ENCODE results near the gene GSE1. TPM values are rescaled to one million over a fixed set of nuclear protein-coding genes. Genes with fewer than 3 reads are reported as not detected.
"Not testable (repeated sequence)": the region's sequence is repeated elsewhere in the genome, so short reads cannot be mapped to it uniquely, and the experiment has no call there.

Gene GSE1
- total and polyA plus RNA-seq, 5 experiments from 2014 or later, result 1.5 to 56.2 (median 2.9) TPM

DNA sequence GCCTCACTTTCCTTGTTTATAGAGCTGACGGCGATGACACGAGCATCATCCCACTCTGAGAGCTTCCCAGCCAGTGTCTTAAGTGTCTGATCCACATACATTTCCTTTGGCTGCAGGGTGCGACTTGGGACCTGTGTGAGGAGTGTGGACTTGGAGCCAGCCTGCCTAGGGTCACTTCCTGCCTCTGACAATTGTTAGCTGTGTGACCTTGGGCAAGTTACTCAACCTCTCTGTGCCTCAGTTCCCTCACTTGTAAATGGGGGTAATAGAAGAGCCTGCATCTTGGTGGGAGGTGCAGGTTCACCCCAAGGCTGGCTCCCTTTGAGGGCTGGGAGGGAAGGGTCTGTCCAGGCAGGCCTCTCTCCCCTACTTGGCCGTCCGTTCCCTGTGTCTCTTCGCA, 27.4 kb upstream of the GSE1 start:
- Mint-ChIP-seq H3K27me3 (no peaks in the 10 kb centered on the region), H3K4me1 (peaks cover 17 to 39% (median 37%) of the 10 kb centered on the region in 4 donors), H3K4me3 (no peak overlapping the region), H3K9me3 (no peaks in the 10 kb centered on the region), H3K36me3 (peaks cover 0 to 4% (median 0%) of the 10 kb centered on the region in 3 donors), H3K27ac (peak overlapping the region in 3 of 10 donors; percentile 29 to 78 (median 45))
- DNase-seq, result no peak
- POLR2A ChIA-PET, result no interaction called here
- ATAC-seq, result no peak

DNA sequence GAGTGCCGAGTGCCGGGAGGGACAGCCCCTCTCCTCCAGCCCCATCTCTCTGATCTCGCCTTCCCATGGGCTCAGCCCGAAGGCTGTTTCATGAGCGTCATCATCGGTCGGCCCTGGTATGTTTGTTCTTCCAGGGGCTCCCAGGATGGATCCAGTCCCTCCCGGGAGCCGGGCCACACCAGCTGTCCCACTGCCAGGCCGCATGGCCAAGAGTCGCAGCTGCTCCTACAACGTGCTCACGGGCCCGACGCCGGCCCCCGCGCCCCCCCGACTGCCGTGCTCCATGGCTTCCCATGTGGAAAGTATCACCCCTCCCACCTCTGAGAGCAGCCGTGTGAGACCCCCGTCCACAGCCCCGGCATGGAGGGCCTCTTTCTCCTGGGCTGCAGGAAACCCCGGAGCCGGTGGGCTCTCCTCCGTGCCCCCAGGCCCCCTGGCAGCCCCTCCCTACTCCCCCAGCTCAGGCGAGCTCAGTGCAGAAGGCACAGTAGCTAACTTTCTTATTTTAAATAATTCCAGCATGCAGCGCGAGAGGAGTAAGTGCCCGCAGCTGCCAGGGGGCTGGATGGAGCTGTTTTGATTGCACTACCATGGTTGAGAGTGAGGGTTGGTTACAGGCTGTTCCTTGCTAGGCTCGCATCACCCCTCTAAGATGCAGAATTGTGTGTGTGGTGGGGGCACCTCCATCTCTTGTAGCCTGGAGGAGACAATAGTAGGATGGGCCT, 26.6 kb upstream of the GSE1 start:
- DNase-seq (no peak), ATAC-seq (no peak)
- no peaks in the 10 kb centered on the region for H3K27me3 Mint-ChIP-seq
- no peak overlapping the region for H3K4me3 Mint-ChIP-seq
- peaks cover 0 to 4% (median 0%) of the 10 kb centered on the region in 3 donors for H3K36me3 Mint-ChIP-seq
- POLR2A ChIA-PET, result no interaction called here
- no peaks in the 10 kb centered on the region for H3K9me3 Mint-ChIP-seq
- H3K4me1 Mint-ChIP-seq, result peaks cover 14 to 35% (median 31%) of the 10 kb centered on the region in 4 donors
- peak overlapping the region in 1 of 10 donors; percentile 22 for H3K27ac Mint-ChIP-seq

DNA sequence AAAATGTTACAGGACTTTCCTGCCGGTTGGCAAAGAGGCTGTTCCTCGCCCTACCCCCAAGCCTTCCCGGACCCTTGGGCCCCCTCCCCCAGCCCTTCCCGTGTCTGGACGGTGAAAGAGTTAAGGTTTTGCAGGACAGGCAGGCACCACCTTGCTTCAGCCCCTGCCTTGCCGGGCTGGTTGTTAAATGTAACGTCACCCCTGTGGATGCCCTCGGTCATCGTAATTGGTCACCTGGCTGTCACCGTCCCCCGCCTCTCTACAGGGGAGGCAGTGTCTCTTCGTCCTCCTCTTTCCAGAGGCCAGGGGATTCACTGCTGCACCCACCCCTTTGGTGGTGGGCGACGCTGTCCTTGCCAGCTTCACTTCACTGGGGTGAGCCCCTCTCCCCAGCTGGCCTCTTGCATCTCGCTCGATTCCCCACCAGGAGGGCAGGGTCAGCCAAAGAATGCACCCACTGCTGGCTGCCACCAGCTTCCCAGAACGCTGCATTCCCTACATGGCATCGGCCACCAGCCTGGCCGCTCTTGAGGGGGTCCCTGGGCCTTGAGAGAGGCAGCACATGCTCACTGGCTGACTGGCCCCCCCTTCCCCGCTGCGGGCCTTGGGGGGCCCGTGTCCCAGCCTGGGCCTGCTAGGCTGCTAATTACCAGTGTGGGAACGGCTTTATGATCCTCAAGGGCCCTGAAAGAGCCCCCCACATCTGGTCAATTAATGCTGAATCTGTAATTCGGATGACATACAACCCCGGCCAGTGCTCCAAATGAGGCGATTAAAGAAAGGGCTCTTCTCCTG, 25.2 kb upstream of the GSE1 start:
- DNase-seq, result no peak
- POLR2A ChIA-PET, result no interaction called here
- peak overlapping the region in 1 of 10 donors; percentile 67 for H3K27ac Mint-ChIP-seq
- no peaks in the 10 kb centered on the region for H3K9me3 Mint-ChIP-seq
- no peak for ATAC-seq
- H3K36me3 Mint-ChIP-seq, result peaks cover 0 to 4% (median 0%) of the 10 kb centered on the region in 3 donors
- no peak overlapping the region for H3K4me3 Mint-ChIP-seq
- no peaks in the 10 kb centered on the region for H3K27me3 Mint-ChIP-seq
- H3K4me1 Mint-ChIP-seq, result peaks cover 11 to 32% (median 26%) of the 10 kb centered on the region in 4 donors

DNA sequence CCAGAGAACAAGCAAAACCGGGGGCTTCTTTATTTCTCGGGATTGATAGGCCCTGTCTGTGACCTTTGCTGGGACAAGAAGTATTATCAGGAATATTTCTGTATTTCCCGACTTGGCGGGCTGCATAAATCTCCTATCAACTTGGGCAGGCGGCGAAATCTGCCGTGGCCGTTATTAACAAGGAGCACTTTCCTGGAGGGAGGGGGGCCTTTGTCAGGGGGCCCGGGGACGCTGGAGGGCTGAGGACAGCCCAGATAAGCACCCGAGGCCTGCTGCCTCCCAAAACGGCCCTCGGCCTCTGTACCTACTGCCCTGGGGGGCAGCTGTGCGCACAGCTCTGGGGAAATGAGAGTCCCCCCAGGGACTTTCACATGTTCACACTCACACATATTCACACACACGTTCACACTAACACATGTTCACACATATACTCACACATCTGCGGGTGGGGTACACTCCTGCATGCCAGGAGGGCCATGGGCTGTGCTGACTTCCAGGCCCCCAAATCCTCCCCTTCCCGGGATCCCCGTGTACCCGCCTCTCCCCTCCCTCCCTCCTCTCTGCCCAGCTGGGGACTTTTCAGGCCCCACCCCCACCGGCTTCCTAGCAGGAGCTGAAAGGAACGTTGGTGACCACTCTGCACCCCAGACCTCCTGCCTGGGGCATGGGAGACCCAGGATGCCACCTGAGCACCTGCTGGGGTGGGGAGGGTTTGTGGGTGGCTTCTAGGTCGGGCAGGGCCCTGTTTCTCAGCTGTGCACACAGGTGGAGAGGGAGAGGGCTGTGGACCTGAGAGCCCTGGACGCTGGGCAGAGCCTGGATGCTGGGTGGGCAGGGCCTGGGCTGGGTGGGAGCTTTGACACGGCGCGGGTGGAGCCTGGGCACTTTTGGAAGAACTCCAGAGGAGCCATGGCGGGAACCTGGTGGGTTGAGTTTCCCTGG, 24.3 kb upstream of the GSE1 start:
- Mint-ChIP-seq H3K27ac (peak overlapping the region in 1 of 10 donors; percentile 67), H3K9me3 (no peaks in the 10 kb centered on the region), H3K27me3 (no peaks in the 10 kb centered on the region), H3K4me3 (no peak overlapping the region), H3K36me3 (peaks cover 0 to 4% (median 0%) of the 10 kb centered on the region in 3 donors), H3K4me1 (peaks cover 7 to 24% (median 18%) of the 10 kb centered on the region in 4 donors)
- ATAC-seq, result no peak
- POLR2A ChIA-PET, result no interaction called here
- DNase-seq, result no peak

DNA sequence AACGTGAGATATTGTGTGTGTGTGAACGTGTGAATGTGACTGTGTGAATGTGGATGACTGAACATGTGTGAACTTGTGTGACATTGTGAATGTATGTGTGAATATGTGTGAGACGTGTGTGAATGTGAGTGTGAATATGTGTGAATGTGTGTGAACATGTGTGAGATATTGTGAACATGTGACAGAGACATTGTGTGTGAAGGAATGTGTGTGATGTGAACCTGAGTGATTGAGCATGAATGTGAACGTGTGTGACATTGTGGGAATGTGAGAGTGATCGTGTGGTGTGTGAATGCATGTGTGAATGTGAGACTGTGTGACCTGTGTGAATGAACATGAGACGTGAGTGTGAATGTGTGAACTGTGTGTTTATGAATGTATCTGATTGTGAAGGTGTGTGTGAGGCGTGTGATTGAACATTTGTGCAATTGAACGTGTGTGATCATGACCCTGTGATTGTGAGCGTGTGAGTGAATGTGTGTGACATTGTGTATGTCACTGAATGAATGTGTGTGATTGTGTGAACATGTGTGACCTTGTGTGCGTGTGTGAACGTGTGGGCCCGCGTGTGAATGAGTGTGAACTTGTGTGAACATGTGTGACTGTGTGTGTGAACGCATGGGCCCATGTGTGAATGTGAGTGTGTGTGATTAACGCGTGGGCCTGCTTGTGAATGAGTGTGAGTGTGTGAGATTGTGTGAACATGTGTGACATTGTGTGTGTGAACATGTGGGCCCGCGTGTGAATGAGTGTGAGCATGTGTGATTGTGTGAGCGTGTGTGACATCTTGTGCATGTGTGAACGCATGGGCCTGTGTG, 23.2 kb upstream of the GSE1 start:
- ATAC-seq (no peak), DNase-seq (no peak)
- peaks cover 0 to 4% (median 0%) of the 10 kb centered on the region in 3 donors for H3K36me3 Mint-ChIP-seq
- peaks cover 5 to 19% (median 16%) of the 10 kb centered on the region in 4 donors for H3K4me1 Mint-ChIP-seq
- H3K27me3 Mint-ChIP-seq, result no peaks in the 10 kb centered on the region
- H3K27ac Mint-ChIP-seq, result no peak overlapping the region
- no peak overlapping the region for H3K4me3 Mint-ChIP-seq
- POLR2A ChIA-PET, result no interaction called here
- no peaks in the 10 kb centered on the region for H3K9me3 Mint-ChIP-seq

DNA sequence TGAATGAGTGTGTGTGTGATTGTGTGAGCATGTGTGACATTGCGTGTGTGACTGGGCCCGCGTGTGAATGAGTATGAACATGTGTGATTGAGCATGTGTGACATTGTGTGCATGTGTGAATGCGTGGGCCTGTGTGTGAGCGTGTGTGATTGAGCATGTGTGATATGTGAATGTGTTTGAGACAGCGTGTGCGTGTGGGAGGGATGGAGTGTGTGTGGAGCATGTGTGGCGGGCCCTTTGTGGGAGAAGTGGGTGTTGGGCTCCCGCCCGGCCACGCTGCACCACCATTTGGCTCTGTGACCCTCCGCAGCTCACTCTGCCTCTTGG, 22.7 kb upstream of the GSE1 start:
- peaks cover 7 to 21% (median 13%) of the 10 kb centered on the region in 4 donors for H3K4me1 Mint-ChIP-seq

DNA sequence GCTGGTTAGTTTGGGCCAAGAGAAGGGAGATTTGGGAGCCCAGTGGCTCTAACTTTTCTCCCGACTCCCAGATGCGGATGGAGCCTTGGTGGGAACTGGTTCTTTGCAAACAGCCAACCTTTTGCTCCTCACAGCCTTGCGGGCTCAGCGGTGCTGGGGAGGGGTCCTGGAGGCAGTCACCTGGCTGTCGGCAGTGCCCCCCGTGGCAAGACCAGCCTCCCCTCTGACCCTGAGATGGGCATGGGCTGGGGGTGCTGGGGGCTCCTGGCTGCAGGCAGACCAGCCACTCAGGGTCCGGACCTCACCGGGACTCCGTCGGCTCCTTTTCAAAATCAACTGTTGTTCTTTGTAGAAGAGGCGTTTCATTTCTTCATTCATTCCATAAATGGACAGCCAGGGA, 21.7 kb upstream of the GSE1 start:
- H3K27ac Mint-ChIP-seq, result peak overlapping the region in 2 of 10 donors; percentile 10 to 65
- peaks cover 0 to 5% (median 2%) of the 10 kb centered on the region in 3 donors for H3K36me3 Mint-ChIP-seq
- POLR2A ChIA-PET, result no interaction called here
- peaks cover 7 to 28% (median 11%) of the 10 kb centered on the region in 4 donors for H3K4me1 Mint-ChIP-seq
- no peak for ATAC-seq
- no peaks in the 10 kb centered on the region for H3K9me3 Mint-ChIP-seq
- DNase-seq, result no peak
- H3K4me3 Mint-ChIP-seq, result no peak overlapping the region
- H3K27me3 Mint-ChIP-seq, result no peaks in the 10 kb centered on the region

More for the DNA sequence above, 22.7 kb upstream of the GSE1 start:
- POLR2A ChIA-PET, result no interaction called here
- no peak overlapping the region for H3K4me3 Mint-ChIP-seq
- no peaks in the 10 kb centered on the region for H3K27me3 Mint-ChIP-seq
- no peak for ATAC-seq
- DNase-seq, result no peak
- no peaks in the 10 kb centered on the region for H3K9me3 Mint-ChIP-seq
- H3K36me3 Mint-ChIP-seq, result peaks cover 0 to 1% (median 0%) of the 10 kb centered on the region in 3 donors
- H3K27ac Mint-ChIP-seq, result no peak overlapping the region

DNA sequence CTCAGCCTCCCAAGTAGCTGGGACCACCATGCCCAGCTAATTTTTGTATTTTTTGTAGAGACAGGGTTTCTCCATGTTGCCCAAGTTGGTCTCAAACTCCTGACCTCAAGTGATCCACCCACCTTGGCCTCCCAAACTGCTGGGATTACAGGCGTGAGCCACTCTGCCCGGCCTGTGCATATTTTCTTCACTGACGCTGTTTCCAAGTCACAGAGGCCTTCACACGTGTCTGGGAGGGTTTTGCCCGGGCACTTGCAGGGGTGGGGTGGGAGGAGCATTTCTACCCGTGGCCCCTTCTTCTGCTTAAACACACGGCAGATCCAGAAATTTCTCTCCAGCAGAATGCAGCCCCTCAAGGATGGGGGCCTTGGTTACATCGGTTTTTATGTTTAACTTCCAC, 20.8 kb upstream of the GSE1 start:
- DNase-seq, H3K9me3 Mint-ChIP-seq, H3K4me3 Mint-ChIP-seq, ATAC-seq, H3K36me3 Mint-ChIP-seq, H3K27me3 Mint-ChIP-seq: not testable (repeated sequence)
- POLR2A ChIA-PET, result interaction anchor here (0.6 kb wide), 1 partner anchor 28 kb away, joined by 3 read pairs; no protein-coding TSS in a partner anchor
- peaks cover 7 to 28% (median 11%) of the 10 kb centered on the region in 4 donors for H3K4me1 Mint-ChIP-seq
- peak overlapping the region in 1 of 10 donors; percentile 14 for H3K27ac Mint-ChIP-seq

DNA sequence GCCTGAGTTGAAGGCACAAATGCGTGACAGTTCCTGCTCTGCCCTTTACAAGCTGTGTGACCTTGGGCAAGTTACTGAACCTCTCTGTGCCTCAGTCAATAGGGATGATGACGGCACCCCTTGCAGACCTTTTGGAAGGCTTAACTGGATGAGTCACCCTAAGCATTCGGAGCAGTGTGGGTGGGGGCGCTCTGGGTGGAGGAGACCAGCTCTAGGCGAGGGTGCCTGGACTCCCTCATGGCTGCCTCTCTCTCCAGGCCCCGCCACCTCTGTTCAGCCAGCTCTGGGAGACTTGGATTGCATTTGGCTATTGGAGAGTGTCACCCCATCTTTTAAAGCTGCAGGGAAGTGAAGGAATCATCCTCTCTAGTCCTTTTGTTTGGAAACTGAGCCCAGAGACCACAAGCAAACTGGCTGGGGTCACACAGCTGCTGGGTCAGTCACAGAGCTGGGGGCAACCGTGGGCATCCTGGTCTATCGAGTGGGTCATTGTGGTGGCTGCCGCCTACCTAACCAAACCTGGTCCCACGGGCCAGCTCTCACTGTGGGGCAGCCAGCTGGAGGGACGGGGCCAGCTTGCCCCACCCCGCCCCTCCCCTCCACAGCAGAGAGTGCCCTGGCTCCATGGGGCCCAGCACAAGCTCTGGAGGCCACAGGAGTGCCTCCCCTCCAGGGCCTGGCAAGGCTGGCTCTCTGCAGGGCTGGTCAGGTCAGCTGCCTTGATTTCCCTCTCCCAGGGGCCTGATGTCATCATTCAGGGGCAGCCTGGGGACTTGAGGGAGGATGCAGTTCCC, 20.2 kb upstream of the GSE1 start:
- ATAC-seq (no peak), DNase-seq (no peak)
- Mint-ChIP-seq H3K4me3 (no peak overlapping the region), H3K27me3 (no peaks in the 10 kb centered on the region), H3K4me1 (peaks cover 7 to 32% (median 14%) of the 10 kb centered on the region in 4 donors), H3K36me3 (peaks cover 0 to 10% (median 2%) of the 10 kb centered on the region in 3 donors), H3K9me3 (no peaks in the 10 kb centered on the region), H3K27ac (peak overlapping the region in 1 of 10 donors; percentile 14)
- POLR2A ChIA-PET, result interaction anchor here (0.6 to 1.1 kb wide), 2 partner anchors 11 to 669 kb away, joined by 3 read pairs; no protein-coding TSS in a partner anchor

DNA sequence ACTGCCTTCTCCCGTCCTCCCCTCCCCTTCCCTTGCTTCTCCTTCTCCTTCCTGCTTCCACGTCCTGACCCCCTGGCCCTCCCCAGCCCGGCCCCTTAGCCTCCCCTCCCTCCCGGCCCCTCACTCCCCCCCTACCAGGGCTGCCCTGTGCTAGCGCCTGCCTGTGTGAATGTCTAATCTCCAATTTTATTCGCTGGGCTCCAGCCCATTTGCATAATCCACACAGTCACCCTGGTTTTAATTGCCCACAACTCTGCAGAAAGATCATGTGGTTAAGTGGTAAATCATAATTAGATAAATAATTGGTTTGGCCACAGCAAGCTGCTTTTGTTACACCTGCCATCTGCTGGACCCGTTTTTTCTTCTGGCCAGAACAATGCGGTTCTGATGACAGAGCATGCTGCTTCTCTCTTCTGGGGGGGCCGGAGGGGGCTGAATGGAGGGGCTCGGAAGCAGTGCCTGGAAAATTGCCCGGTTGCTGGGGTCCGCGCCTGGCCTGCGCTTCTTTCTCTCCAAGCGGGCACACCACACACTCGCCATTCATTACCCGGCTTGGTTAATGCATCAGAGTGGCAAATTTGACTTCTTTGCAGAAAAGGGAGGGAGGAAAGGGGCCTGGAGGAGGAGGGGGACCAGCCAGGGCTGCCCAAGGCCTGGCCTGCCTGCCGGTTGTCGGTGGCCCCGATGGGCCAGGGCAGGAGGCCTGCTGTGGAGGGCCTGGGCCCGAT, 19.5 kb upstream of the GSE1 start:
- Mint-ChIP-seq H3K4me3 (no peak overlapping the region), H3K27ac (peak overlapping the region in 2 of 10 donors; percentile 55 to 56), H3K27me3 (no peaks in the 10 kb centered on the region), H3K9me3 (no peaks in the 10 kb centered on the region), H3K36me3 (peaks cover 0 to 13% (median 2%) of the 10 kb centered on the region in 3 donors), H3K4me1 (peaks cover 7 to 32% (median 14%) of the 10 kb centered on the region in 4 donors)
- ATAC-seq, result no peak
- no peak for DNase-seq
- POLR2A ChIA-PET, result interaction anchor here (0.6 to 1.1 kb wide), 2 partner anchors 10 to 670 kb away, joined by 3 read pairs; no protein-coding TSS in a partner anchor

All from naive thymus-derived CD8-positive, alpha-beta T cell (primary cell).